ENCODE data around the gene DPP7.

DPP7 gene

GRCh38 chr9:137110147-137110910, 4.2 kb downstream of the DPP7 start:
- DNase-seq, result no peak

DNA sequence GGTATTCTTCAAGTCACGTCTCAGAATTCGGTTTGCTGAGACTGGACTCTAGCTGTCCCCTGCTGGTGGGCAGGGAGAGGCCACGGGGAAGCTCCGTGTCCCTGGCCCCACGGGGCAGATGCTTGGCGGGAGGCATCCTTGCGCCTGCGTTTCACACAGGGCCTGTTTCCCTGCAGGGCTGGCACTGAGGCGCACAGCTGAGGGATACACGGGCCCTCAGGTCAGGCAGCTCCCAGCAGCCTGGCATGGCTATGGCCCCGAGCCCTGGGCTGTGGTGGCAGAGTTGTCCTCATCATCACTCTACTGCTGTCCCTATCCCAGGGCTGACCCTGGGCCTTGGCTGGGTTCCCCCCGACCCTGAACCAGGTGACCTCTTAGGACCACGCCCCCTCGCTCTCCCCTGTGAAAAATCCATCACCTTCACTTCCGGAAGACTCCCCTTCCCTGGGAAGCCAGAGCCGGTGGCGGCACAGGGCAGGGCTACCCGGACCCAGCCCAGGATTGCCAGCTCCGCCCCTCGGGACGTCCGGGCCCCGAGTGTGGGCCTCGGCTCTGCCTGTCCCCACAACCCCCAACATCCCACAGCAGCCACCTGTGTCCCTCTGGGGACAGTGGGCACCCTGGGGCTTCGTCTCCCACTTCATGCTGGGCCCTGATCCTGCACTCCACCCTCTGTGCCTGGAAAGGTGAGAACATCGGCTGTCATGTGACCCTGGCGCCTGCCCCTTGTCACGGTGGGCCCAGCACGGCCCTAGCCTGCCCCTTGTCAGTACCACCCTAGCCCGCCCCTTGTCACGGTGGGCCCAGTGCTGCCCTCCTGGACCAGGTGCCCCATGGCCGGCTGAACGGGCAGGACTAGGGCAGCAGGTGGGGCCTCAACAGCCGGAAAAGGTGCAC, 5.0 kb downstream of the DPP7 start:
- DNase-seq, result no peak

- DNase-seq, result no peak
These were observed 5.8 kb downstream of the DPP7 start for GRCh38 chr9:137108608-137109249.

- no peak for DNase-seq
These were observed 6.6 kb downstream of the DPP7 start for GRCh38 chr9:137107982-137108381.

GRCh38 chr9:137107312-137107921, 7.1 kb downstream of the DPP7 start:
- no peak for DNase-seq

DNA sequence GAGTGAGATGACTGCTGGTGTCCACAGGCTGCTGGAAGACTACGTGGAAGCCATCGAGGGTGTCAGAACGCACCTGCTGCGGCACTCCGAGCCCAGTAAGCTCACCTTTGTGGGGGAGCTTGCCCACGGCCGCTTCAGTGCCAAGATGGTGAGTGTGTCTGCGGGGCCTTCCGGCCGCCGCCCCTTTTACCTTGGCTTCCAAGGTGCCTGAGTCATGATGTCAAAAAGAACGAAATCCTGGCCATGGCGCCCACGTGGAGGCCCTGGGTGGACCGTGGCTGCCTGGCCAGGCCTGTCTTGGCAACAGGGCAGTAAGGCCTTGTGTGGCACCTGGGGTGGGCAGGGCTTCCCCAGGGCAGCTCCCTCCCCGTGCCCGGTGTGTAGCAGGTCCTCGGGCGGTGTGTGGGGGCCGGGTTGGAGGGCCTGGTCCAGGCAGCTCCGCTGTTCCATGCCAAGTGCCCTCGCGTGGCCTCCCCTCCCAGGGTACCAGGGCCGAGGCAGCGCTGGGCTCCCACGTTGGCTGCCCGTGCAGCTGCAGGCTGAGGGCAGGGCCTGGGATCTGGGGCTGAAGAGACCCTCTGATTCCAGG, 7.8 kb downstream of the DPP7 start:
- no peak for DNase-seq

DNA sequence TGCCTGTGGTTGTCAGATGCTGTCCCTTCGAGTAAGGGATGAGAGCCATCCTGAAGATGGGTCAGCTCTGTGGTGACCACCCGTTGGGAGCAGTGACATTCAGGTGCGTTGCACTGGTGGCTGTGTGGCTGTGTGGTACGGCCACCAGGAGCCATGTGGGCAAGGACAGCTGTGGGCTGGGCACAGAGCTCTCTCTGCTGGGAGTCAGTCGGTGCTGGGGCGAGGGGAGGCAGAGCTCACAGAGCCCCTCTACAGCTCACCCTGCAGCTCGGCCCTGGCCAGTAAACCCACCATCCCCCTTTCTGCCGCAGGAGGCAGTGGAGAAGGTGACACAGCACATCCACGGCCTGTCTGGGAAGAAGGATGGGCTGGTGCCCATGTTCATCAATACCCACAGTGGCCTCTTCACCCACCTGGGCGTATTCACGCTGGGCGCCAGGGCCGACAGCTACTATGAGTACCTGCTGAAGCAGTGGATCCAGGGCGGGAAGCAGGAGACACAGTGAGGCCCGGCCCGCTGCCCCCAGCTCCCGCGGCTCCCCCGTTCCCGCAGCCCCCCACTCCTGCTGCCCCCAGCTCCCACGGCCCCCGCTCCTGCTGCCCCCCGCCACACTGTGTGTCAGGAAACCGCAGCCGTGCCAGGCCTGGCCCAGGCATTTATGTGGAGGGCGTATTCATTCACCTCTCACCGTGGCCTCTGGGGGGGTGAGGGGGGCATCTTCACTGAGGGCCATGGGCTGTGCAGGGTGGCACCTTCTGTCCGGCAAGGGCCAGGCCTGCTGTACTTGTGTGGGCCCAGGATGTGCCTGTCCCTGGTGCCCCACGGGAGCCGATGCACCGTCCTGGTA, 8.5 kb downstream of the DPP7 start:
- DNase-seq, result no peak

DNA sequence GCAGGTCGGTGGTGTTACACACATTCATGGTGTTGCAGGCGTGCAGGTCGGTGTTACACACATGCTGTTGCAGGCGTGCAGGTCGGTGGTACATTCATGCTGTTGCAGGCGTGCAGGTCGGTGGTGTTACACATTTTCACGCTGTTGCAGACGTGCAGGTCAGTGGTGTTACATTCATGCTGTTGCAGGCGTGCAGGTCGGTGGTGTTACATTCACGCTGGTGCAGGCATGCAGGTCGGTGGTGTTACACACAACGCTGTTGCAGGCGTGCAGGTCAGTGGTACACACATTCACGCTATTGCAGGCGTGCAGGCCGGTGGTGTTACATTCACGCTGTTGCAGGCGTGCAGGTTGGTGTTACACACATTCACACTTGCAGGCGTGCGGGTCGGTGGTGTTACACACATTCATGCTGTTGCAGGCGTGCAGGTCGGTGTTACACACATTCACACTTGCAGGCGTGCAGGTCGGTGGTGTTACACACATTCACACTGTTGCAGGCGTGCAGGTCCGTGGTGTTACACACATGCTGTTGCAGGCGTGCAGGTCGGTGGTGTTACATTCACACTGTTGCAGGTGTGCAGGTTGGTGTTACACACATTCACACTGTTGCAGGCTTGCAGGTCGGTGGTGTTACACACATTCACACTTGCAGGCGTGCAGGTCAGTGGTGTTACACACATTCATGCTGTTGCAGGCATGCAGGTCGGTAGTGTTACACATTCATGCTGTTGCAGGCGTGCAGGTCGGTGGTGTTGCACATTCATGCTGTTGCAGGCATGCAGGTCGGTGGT, 11.1 kb downstream of the DPP7 start:
- DNase-seq, result no peak

DNA sequence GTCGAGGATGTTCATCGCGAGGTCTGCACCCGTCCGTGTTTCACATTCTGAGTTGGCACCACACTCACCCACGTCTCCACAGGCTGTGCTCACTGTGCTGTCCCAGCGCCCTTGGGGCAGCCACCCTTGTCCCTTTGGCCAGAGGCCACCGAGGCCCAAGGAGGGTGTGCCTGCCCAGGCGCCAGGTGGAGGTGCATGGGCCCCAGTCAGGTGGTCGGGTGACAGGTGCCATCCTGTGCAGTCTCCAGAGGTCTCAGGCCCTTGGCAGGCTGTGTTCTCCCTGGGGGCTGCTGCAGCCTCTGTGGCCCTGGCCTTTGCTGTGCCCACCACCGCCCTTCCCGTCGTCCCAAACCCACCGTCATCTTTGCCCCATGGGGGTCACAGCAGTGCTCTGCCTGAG, 15.3 kb downstream of the DPP7 start:
- no peak for DNase-seq

DNA sequence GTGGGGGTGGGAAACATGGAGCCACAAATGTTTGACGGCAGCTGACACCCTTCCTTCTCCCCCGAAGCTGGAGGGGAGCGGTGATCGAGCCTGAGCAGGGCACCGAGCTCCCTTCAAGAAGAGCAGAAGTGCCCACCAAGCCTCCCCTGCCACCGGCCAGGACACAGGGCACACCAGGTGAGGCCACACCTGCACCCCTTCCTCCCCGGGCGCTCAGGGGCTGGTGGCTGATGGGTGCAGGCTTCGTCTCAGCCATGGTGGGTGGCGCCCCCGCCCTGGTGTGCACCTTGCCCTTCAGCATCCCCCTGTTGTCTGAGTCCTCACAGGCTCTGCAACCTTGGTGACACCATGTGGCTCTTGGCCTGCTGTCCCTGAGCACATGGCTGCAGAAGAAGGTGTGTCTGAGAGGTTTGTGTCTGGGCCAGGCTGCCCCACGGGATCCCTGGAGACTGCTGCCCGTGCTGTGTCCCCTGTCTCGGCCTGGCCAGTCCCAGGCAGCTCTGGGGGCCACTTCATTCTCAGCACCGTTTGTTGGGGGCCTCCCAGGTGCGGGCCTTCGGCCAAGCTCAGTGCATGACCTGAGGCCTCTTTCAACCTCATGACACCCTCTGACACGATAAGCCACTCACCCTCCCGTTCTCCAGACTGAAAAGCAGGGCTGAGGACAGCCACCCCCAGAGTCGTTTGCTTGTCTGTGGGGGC, 16.6 kb downstream of the DPP7 start:
- DNase-seq, result no peak

DNA sequence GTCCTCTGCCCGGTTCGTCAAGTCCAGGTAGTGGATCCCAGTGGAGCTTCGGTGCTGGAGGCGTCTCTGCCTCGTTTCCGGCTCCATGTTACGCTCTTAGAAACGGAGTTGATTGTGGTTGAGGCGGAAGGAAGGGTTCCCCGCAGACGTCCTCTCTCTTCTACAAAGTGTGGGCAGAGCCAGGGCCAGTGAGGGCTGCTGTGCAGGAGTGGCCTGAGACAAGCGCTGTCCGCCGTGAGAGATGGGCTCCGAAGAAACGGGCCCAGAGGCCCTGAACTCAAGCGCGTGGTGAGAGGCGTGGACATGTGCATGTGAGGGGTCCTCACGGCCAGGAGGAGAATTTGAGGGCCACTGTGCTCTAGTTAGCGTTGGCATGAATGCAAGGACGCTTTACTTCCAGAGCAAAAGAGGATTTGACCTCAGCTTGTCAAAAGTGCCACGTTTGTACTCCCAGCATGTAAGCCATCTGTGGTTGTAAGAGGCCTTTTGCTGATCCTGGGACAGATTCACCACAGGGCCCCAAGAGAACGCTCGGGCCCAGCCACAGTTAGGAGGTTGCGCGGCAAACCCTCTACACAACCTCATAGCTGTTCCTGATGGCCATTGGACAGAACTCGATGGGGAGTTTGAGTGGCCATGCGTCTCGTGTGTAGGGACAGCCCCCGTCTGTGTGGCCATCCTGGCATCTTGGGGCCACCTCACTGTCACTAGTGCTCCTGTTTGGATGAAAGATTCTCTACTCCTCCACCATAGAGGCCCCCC, 17.6 kb downstream of the DPP7 start:
- no peak for DNase-seq

- peak; percentile 90 for DNase-seq
These were observed 18.6 kb downstream of the DPP7 start for GRCh38 chr9:137095664-137096517.

GRCh38 chr9:137089232-137089947, 25.1 kb downstream of the DPP7 start:
- DNase-seq, result no peak

GRCh38 chr9:137088121-137088520, 26.4 kb downstream of the DPP7 start:
- no peak for DNase-seq

DNA sequence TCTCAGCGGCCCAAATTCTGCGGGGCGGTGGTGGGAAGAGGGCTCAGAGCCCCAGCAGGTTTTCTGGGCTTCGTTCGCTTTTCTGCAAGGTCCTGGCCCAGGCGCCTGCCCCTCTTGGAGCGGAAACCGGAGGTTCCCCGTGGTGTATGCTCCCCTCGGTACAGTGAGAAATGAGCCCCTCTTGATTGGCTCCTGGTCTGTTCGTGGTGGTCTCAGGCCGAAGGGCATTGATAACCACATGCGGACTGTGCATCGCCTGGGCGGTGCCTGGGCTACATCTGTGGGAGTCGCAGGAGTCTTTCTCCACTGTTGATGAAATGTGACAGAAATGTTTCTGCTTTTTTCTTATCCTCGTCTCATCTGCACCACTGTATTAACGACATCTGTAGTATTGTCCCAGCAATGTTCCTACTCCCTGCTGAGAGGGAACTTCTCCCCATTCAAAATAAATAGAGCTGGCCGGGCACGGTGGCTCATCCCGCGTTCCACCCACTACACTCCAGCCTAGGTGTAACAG, 27.1 kb downstream of the DPP7 start:
- DNase-seq, result peak; percentile 78

- DNase-seq, result peak; percentile 98
These were observed 27.8 kb downstream of the DPP7 start, which contains the start of gene MAN1B1 for GRCh38 chr9:137086531-137087408. Gene MAN1B1 (plus strand): TSS chr9:137086985. CDS start chr9:137087000, 15 bp downstream.

Measured in activated CD8-positive, alpha-beta memory T cell treated with anti-CD3 and anti-CD28 coated beads for 24 hours (primary cell).